ENCODE data around the gene MAP1LC3C. TPM values are rescaled to one million over a fixed set of nuclear protein-coding genes. Genes with fewer than 3 reads are reported as not detected.

MAP1LC3C gene
- total RNA-seq, 2 donors from 2014 or later = not detected

GRCh38 chr1:242023805-242024204 lies 24.9 kb upstream of the MAP1LC3C start:
- no peak for TF ChIP-seq CTCF (IDR thresholded peaks at IDR 0.05)
- DNase-seq (ENCODE audit: low spot score) = no peak
- Histone ChIP-seq H3K27me3 (no peaks in the 10 kb centered on the region), H3K27ac (no peak overlapping the region), H3K9me3 (no peaks in the 10 kb centered on the region), H3K4me1 (no peaks in the 10 kb centered on the region), H3K4me3 (no peak overlapping the region), H3K36me3 (no peaks in the 10 kb centered on the region)

- Histone ChIP-seq H3K4me3 (no peak overlapping the region), H3K27me3 (no peaks in the 10 kb centered on the region), H3K9me3 (no peaks in the 10 kb centered on the region), H3K4me1 (no peaks in the 10 kb centered on the region), H3K36me3 (no peaks in the 10 kb centered on the region), H3K27ac (no peak overlapping the region)
- no peak for DNase-seq (ENCODE audit: low spot score)
- TF ChIP-seq CTCF (IDR thresholded peaks at IDR 0.05) = no peak
These were observed 20.1 kb upstream of the MAP1LC3C start for GRCh38 chr1:242019018-242019417.

GRCh38 chr1:242017580-242018233 lies 18.8 kb upstream of the MAP1LC3C start:
- DNase-seq (ENCODE audit: low spot score) = peak; percentile 77
- H3K36me3 ChIP-seq = no peaks in the 10 kb centered on the region
- H3K9me3 ChIP-seq = no peaks in the 10 kb centered on the region
- H3K4me1 ChIP-seq = no peaks in the 10 kb centered on the region
- H3K27me3 ChIP-seq = no peaks in the 10 kb centered on the region
- H3K27ac ChIP-seq = no peak overlapping the region
- peak; percentile 29 to 70 for TF ChIP-seq CTCF (IDR thresholded peaks at IDR 0.05)
- no peak overlapping the region for H3K4me3 ChIP-seq

- DNase-seq (ENCODE audit: low spot score) = no peak
- H3K4me1 ChIP-seq = no peaks in the 10 kb centered on the region
- H3K4me3 ChIP-seq = no peak overlapping the region
- no peak overlapping the region for H3K27ac ChIP-seq
- no peak for TF ChIP-seq CTCF (IDR thresholded peaks at IDR 0.05)
- no peaks in the 10 kb centered on the region for H3K27me3 ChIP-seq
- no peaks in the 10 kb centered on the region for H3K9me3 ChIP-seq
- H3K36me3 ChIP-seq = no peaks in the 10 kb centered on the region
These were observed 17.6 kb upstream of the MAP1LC3C start for GRCh38 chr1:242016479-242016878.

GRCh38 chr1:242011894-242012660 lies 13.2 kb upstream of the MAP1LC3C start:
- no peaks in the 10 kb centered on the region for H3K36me3 ChIP-seq
- H3K9me3 ChIP-seq = no peaks in the 10 kb centered on the region
- H3K27ac ChIP-seq = no peak overlapping the region
- H3K4me3 ChIP-seq = no peak overlapping the region
- DNase-seq (ENCODE audit: low spot score) = no peak
- H3K27me3 ChIP-seq = no peaks in the 10 kb centered on the region
- TF ChIP-seq CTCF (IDR thresholded peaks at IDR 0.05) = no peak
- H3K4me1 ChIP-seq = no peaks in the 10 kb centered on the region
